ENCODE results near the gene ATP8A2.

Gene ATP8A2

GRCh38 chr13:25965596-25965995, 593.8 kb downstream of the ATP8A2 start:
- H3K9ac ChIP-seq (ENCODE audit: low read length) = no peak overlapping the region
- no peaks in the 10 kb centered on the region for H3K27me3 ChIP-seq (ENCODE audit: control insufficient read depth, insufficient read depth, low read length)
- H3K27ac ChIP-seq (ENCODE audit: low read depth, low read length) = no peak overlapping the region
- no peaks in the 10 kb centered on the region for H3K4me1 ChIP-seq (ENCODE audit: control insufficient read depth, insufficient read depth, low read length)
- H3K4me3 ChIP-seq (ENCODE audit: low read length) = no peak overlapping the region
- H3K36me3 ChIP-seq (ENCODE audit: control insufficient read depth, insufficient read depth, low read length) = no peaks in the 10 kb centered on the region

- no peak overlapping the region for H3K27ac ChIP-seq (ENCODE audit: low read depth, low read length)
- no peaks in the 10 kb centered on the region for H3K4me1 ChIP-seq (ENCODE audit: control insufficient read depth, insufficient read depth, low read length)
- H3K9ac ChIP-seq (ENCODE audit: low read length) = no peak overlapping the region
- H3K4me3 ChIP-seq (ENCODE audit: low read length) = no peak overlapping the region
- no peaks in the 10 kb centered on the region for H3K36me3 ChIP-seq (ENCODE audit: control insufficient read depth, insufficient read depth, low read length)
- no peaks in the 10 kb centered on the region for H3K27me3 ChIP-seq (ENCODE audit: control insufficient read depth, insufficient read depth, low read length)
Observed at GRCh38 chr13:25966086-25966485, 594.3 kb downstream of the ATP8A2 start.

DNA sequence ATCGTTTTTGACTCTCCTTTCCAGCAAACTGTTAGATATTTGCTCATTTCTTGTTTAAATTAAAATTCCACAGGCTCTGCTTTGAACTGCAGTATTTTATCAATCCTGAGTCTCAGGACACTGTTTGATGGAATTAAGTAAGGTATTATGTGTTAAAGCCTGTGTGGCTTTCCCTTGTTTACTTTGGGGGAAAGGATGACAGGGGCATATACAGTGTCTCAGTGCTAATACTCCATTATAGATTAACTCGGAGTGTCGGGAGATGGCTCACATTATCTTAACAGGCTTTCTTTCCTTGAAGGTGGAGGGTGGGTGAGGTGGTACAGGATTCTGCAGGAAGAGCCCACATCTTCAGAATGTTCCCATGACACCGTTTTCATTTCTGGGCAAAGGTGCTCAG, 595.4 kb downstream of the ATP8A2 start:
- Histone ChIP-seq H3K36me3 (ENCODE audit: control insufficient read depth, insufficient read depth, low read length) (no peaks in the 10 kb centered on the region), H3K4me3 (ENCODE audit: low read length) (no peak overlapping the region)

GRCh38 chr13:25971047-25971446, 599.3 kb downstream of the ATP8A2 start:
- H3K4me1 ChIP-seq (ENCODE audit: control insufficient read depth, insufficient read depth, low read length) = no peaks in the 10 kb centered on the region
- peaks cover 3% of the 10 kb centered on the region for H3K27me3 ChIP-seq (ENCODE audit: control insufficient read depth, insufficient read depth, low read length)
- no peak overlapping the region for H3K9ac ChIP-seq (ENCODE audit: low read length)
- H3K27ac ChIP-seq (ENCODE audit: low read depth, low read length) = no peak overlapping the region
- no peaks in the 10 kb centered on the region for H3K36me3 ChIP-seq (ENCODE audit: control insufficient read depth, insufficient read depth, low read length)
- no peak overlapping the region for H3K4me3 ChIP-seq (ENCODE audit: low read length)

More for the DNA sequence above, 595.4 kb downstream of the ATP8A2 start:
- H3K27ac ChIP-seq (ENCODE audit: low read depth, low read length) = no peak overlapping the region
- no peak overlapping the region for H3K9ac ChIP-seq (ENCODE audit: low read length)
- no peaks in the 10 kb centered on the region for H3K4me1 ChIP-seq (ENCODE audit: control insufficient read depth, insufficient read depth, low read length)
- H3K27me3 ChIP-seq (ENCODE audit: control insufficient read depth, insufficient read depth, low read length) = no peaks in the 10 kb centered on the region

- Histone ChIP-seq H3K4me1 (ENCODE audit: control insufficient read depth, insufficient read depth, low read length) (no peaks in the 10 kb centered on the region), H3K27me3 (ENCODE audit: control insufficient read depth, insufficient read depth, low read length) (peaks cover 3% of the 10 kb centered on the region), H3K27ac (ENCODE audit: low read depth, low read length) (no peak overlapping the region), H3K4me3 (ENCODE audit: low read length) (no peak overlapping the region), H3K36me3 (ENCODE audit: control insufficient read depth, insufficient read depth, low read length) (no peaks in the 10 kb centered on the region), H3K9ac (ENCODE audit: low read length) (no peak overlapping the region)
Observed at GRCh38 chr13:25971459-25972145, 599.8 kb downstream of the ATP8A2 start.

- Histone ChIP-seq H3K27me3 (ENCODE audit: control insufficient read depth, insufficient read depth, low read length) (peaks cover 3% of the 10 kb centered on the region), H3K36me3 (ENCODE audit: control insufficient read depth, insufficient read depth, low read length) (no peaks in the 10 kb centered on the region), H3K27ac (ENCODE audit: low read depth, low read length) (no peak overlapping the region), H3K4me1 (ENCODE audit: control insufficient read depth, insufficient read depth, low read length) (no peaks in the 10 kb centered on the region), H3K9ac (ENCODE audit: low read length) (no peak overlapping the region), H3K4me3 (ENCODE audit: low read length) (no peak overlapping the region)
Observed at GRCh38 chr13:25973085-25973484, 601.3 kb downstream of the ATP8A2 start.

DNA sequence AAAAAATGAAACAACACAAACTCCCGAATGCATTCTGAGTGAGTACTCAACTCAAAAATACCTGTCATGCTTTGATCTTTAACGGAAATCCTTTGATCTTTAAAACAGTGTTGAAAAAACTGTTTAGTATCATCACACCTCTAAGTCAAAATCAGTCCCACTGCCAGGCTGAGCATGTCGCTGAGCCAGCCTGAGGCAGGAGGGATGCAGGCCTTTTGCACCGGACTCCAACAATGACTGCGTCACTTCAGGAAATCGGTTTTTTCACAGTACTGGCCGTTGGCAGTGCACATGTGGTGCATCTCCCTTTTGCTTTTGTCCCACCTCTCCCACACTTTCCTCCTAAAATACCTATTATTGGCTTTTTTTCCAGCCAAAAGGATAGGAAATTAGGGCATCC, 601.8 kb downstream of the ATP8A2 start:
- H3K4me1 ChIP-seq (ENCODE audit: control insufficient read depth, insufficient read depth, low read length) = no peaks in the 10 kb centered on the region
- no peak overlapping the region for H3K9ac ChIP-seq (ENCODE audit: low read length)
- H3K36me3 ChIP-seq (ENCODE audit: control insufficient read depth, insufficient read depth, low read length) = no peaks in the 10 kb centered on the region
- no peak overlapping the region for H3K27ac ChIP-seq (ENCODE audit: low read depth, low read length)
- H3K27me3 ChIP-seq (ENCODE audit: control insufficient read depth, insufficient read depth, low read length) = peaks cover 3% of the 10 kb centered on the region
- no peak overlapping the region for H3K4me3 ChIP-seq (ENCODE audit: low read length)

GRCh38 chr13:25977216-25977615, 605.4 kb downstream of the ATP8A2 start:
- H3K27ac ChIP-seq (ENCODE audit: low read depth, low read length) = no peak overlapping the region
- no peaks in the 10 kb centered on the region for H3K4me1 ChIP-seq (ENCODE audit: control insufficient read depth, insufficient read depth, low read length)
- H3K27me3 ChIP-seq (ENCODE audit: control insufficient read depth, insufficient read depth, low read length) = peaks cover 3% of the 10 kb centered on the region
- no peak overlapping the region for H3K4me3 ChIP-seq (ENCODE audit: low read length)
- no peak overlapping the region for H3K9ac ChIP-seq (ENCODE audit: low read length)
- H3K36me3 ChIP-seq (ENCODE audit: control insufficient read depth, insufficient read depth, low read length) = no peaks in the 10 kb centered on the region

- H3K36me3 ChIP-seq (ENCODE audit: control insufficient read depth, insufficient read depth, low read length) = no peaks in the 10 kb centered on the region
- peaks cover 3% of the 10 kb centered on the region for H3K27me3 ChIP-seq (ENCODE audit: control insufficient read depth, insufficient read depth, low read length)
- H3K9ac ChIP-seq (ENCODE audit: low read length) = no peak overlapping the region
- H3K27ac ChIP-seq (ENCODE audit: low read depth, low read length) = no peak overlapping the region
- H3K4me3 ChIP-seq (ENCODE audit: low read length) = no peak overlapping the region
- no peaks in the 10 kb centered on the region for H3K4me1 ChIP-seq (ENCODE audit: control insufficient read depth, insufficient read depth, low read length)
Observed at GRCh38 chr13:25977671-25978070, 605.9 kb downstream of the ATP8A2 start.

GRCh38 chr13:25978961-25979360, 607.2 kb downstream of the ATP8A2 start:
- Histone ChIP-seq H3K36me3 (ENCODE audit: control insufficient read depth, insufficient read depth, low read length) (no peaks in the 10 kb centered on the region), H3K27ac (ENCODE audit: low read depth, low read length) (no peak overlapping the region), H3K4me3 (ENCODE audit: low read length) (no peak overlapping the region), H3K4me1 (ENCODE audit: control insufficient read depth, insufficient read depth, low read length) (no peaks in the 10 kb centered on the region), H3K27me3 (ENCODE audit: control insufficient read depth, insufficient read depth, low read length) (peaks cover 3% of the 10 kb centered on the region), H3K9ac (ENCODE audit: low read length) (no peak overlapping the region)

DNA sequence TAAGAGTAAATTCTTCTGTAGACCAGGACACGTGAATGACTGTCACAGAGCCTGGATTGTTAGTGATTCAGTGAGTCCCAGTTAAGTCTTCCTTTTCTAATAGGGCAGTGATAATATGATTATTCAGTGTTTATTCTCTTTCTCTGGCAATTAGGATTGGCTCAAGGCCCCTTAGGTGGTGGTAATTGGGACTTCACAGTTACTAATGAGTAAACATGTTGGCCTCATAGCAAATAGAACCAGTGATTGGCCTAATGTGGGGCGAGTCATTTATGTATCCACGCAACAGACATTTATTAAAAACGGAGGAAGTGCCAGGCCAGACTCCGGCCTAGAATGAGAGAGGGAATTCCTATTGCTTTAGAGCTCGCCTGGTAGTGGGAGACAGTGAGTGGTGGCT, 607.6 kb downstream of the ATP8A2 start:
- Histone ChIP-seq H3K27me3 (ENCODE audit: control insufficient read depth, insufficient read depth, low read length) (peaks cover 3% of the 10 kb centered on the region), H3K36me3 (ENCODE audit: control insufficient read depth, insufficient read depth, low read length) (no peaks in the 10 kb centered on the region), H3K27ac (ENCODE audit: low read depth, low read length) (no peak overlapping the region), H3K4me3 (ENCODE audit: low read length) (no peak overlapping the region), H3K9ac (ENCODE audit: low read length) (no peak overlapping the region), H3K4me1 (ENCODE audit: control insufficient read depth, insufficient read depth, low read length) (no peaks in the 10 kb centered on the region)

- Histone ChIP-seq H3K9ac (ENCODE audit: low read length) (no peak overlapping the region), H3K4me3 (ENCODE audit: low read length) (no peak overlapping the region), H3K4me1 (ENCODE audit: control insufficient read depth, insufficient read depth, low read length) (no peaks in the 10 kb centered on the region)
Observed at GRCh38 chr13:25980255-25980654, 608.5 kb downstream of the ATP8A2 start.

DNA sequence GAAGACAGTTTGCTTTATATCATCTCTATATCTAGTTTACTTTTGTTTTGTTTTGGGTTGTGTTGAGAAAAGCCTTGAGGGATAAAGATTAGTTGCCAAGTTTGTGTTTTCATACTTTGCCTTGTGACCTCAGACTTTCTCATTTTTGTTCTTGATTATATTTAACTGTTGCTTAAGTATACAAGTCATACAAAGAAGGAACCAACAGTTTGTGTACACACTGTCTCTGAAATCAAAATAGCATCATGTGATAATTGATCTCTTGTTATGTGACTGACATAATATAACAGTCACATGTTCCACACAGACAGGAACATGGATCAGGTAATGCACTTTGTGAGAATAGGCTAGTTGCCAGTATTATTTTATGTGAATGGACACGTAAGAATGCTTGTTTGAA, 609.3 kb downstream of the ATP8A2 start:
- Histone ChIP-seq H3K9ac (ENCODE audit: low read length) (no peak overlapping the region), H3K36me3 (ENCODE audit: control insufficient read depth, insufficient read depth, low read length) (no peaks in the 10 kb centered on the region), H3K27me3 (ENCODE audit: control insufficient read depth, insufficient read depth, low read length) (no peaks in the 10 kb centered on the region), H3K27ac (ENCODE audit: low read depth, low read length) (no peak overlapping the region), H3K4me1 (ENCODE audit: control insufficient read depth, insufficient read depth, low read length) (no peaks in the 10 kb centered on the region), H3K4me3 (ENCODE audit: low read length) (no peak overlapping the region)

More at GRCh38 chr13:25980255-25980654, 608.5 kb downstream of the ATP8A2 start:
- Histone ChIP-seq H3K27me3 (ENCODE audit: control insufficient read depth, insufficient read depth, low read length) (no peaks in the 10 kb centered on the region), H3K27ac (ENCODE audit: low read depth, low read length) (no peak overlapping the region), H3K36me3 (ENCODE audit: control insufficient read depth, insufficient read depth, low read length) (no peaks in the 10 kb centered on the region)
